ENCODE measurements around the gene MARS1.

- TF ChIP-seq POLR2AphosphoS5 (IDR thresholded peaks at IDR 0.05; ENCODE audit: borderline replicate concordance, low read depth, low read length) (no peak), EZH2 (IDR thresholded peaks at IDR 0.05) (no peak), FOXP2 (optimal IDR thresholded peaks at IDR 0.05; ENCODE audit: control extremely low read depth, extremely low read length, insufficient read depth) (no peak)
These were observed 23.3 kb upstream of the MARS1 start for GRCh38 chr12:57464569-57464968.

Data from SK-N-MC (cell line).